CD4-positive, alpha-beta T cell (primary cell): Measurements from ENCODE around the gene CDK16. TPM values are rescaled to one million over a fixed set of nuclear protein-coding genes. Genes with fewer than 3 reads are reported as not detected.
A peak's percentile ranks its signal among the peaks of the same experiment; 100 is the strongest.

Experiments
- ATAC-seq: fragments of 200-7000 bp; cut with Tn5 transposase; one replicate; pipeline ENCODE4 v1.10.0; 2022; ENCODE audit warnings: mild to moderate bottlenecking; ENCODE audit not compliant: poor library complexity
- CTCF ChIA-PET: fragments of 350-600 bp; sonication (Branson Sonifier 250); formaldehyde crosslinking; loops from one replicate; lab custom pipeline; 2021; ENCODE audit warnings: antibody characterized with exemption, inconsistent platforms; lab: Charles Lee
- POLR2A ChIA-PET: fragments of 350-600 bp; sonication (Branson Sonifier 250); formaldehyde crosslinking; loops from one replicate; lab custom pipeline; 2021; ENCODE audit warnings: antibody characterized with exemption, inconsistent platforms; lab: Charles Lee
- DNase-seq, 14 experiments: peaks; one replicate each; pipeline ENCODE4 v3.0.0-alpha.2; 2013 to 2020; ENCODE audit warnings: mixed read lengths in 2 of 14
- H3K27ac ChIP-seq, 2 donors: one replicate each; pipeline versions ENCODE4 v1.5.1 to v1.7.0; 2013; ENCODE audit warnings: low read length in 2 of 2, low read depth in 1 of 2, mild to moderate bottlenecking in 1 of 2
- H3K27me3 ChIP-seq, 2 experiments: 1 replicate in 1 of 2; 2 replicates in 1 of 2; pipeline versions ENCODE4 v1.6.1 to v1.7.0; 2013; ENCODE audit warnings: low read length in 2 of 2, control low read depth in 1 of 2, mild to moderate bottlenecking in 1 of 2, moderate library complexity in 1 of 2; ENCODE audit not compliant: insufficient read depth in 2 of 2, control insufficient read depth in 1 of 2
- H3K36me3 ChIP-seq: one replicate; pipeline ENCODE4 v1.6.1; 2013; ENCODE audit warnings: low read length, control low read depth; ENCODE audit not compliant: insufficient read depth
- H3K4me1 ChIP-seq: one replicate; pipeline ENCODE4 v1.6.1; 2013; ENCODE audit warnings: low read length, control low read depth; ENCODE audit not compliant: insufficient read depth
- H3K4me3 ChIP-seq: one replicate; pipeline ENCODE4 v1.5.1; 2013; ENCODE audit warnings: mild to moderate bottlenecking, low read length, moderate library complexity
- H3K9me3 ChIP-seq, 2 experiments: 1 replicate in 1 of 2; 2 replicates in 1 of 2; pipeline versions ENCODE4 v1.6.1 to v1.7.0; 2013; ENCODE audit warnings: low read length in 2 of 2, mild to moderate bottlenecking in 2 of 2, control low read depth in 1 of 2, moderate library complexity in 1 of 2; ENCODE audit not compliant: control insufficient read depth in 1 of 2, insufficient read depth in 1 of 2
- H3K27ac Mint-ChIP-seq: one replicate; pipeline ENCODE4 v1.8.0; 2020; ENCODE audit warnings: mixed read lengths
- H3K27me3 Mint-ChIP-seq: one replicate; pipeline ENCODE4 v1.8.0; 2021; ENCODE audit warnings: mixed read lengths
- H3K36me3 Mint-ChIP-seq: one replicate; pipeline ENCODE4 v1.8.0; 2021; ENCODE audit warnings: low read depth, mixed read lengths
- H3K4me1 Mint-ChIP-seq: one replicate; pipeline ENCODE4 v1.8.0; 2021; ENCODE audit warnings: low read depth, mixed read lengths
- H3K4me3 Mint-ChIP-seq: one replicate; pipeline ENCODE4 v1.8.0; 2020; ENCODE audit warnings: mild to moderate bottlenecking, mixed read lengths
- H3K9me3 Mint-ChIP-seq: one replicate; pipeline ENCODE4 v1.8.0; 2020; ENCODE audit warnings: mixed read lengths
- CTCF ChIP-seq: fragments of 200-600 bp; IDR thresholded peaks from one replicate; pipeline ENCODE4 v1.8.0; 2022; ENCODE audit warnings: antibody characterized with exemption, mild to moderate bottlenecking
- intact Hi-C, 2 experiments: fragments of 100-400 bp; cut with DNase I in 1 of 2; cut with micrococcal nuclease in 1 of 2; formaldehyde crosslinking; loops; one replicate each; pipeline versions ENCODE4 v1.15.1 to v1.9.0; 2023 to 2025; cut with DNase I, micrococcal nuclease
- total RNA-seq, 174 experiments: library from RNA in 2 of 174; stranded (reverse) in 2 of 174; gene quantifications; one replicate each; pipeline ENCODE4 v1.2.3 and lab custom pipeline; 2021 to 2026

Gene CDK16
- total RNA-seq, 2 experiments from 2014 or later = 182 to 190 TPM

GRCh38 chrX:47187106-47187677, 31.3 kb upstream of the CDK16 start:
- H3K27ac Mint-ChIP-seq = no peak overlapping the region
- DNase-seq (no peak), ATAC-seq (no peak)
- ChIA-PET POLR2A (no interaction called here), CTCF (interaction anchor here (0.6 to 3.9 kb wide), 2 partner anchors 20 to 197 kb away, joined by 3 to 12 read pairs; no protein-coding TSS in a partner anchor)
- H3K9me3 Mint-ChIP-seq = no peaks in the 10 kb centered on the region
- no peak overlapping the region for H3K4me3 Mint-ChIP-seq
- H3K4me1 Mint-ChIP-seq = peaks cover 20% of the 10 kb centered on the region
- TF ChIP-seq CTCF = no peak
- H3K36me3 ChIP-seq = peaks cover 25% of the 10 kb centered on the region
- H3K27me3 ChIP-seq = no peaks in the 10 kb centered on the region
- H3K36me3 Mint-ChIP-seq = peaks cover 25% of the 10 kb centered on the region
- H3K27me3 Mint-ChIP-seq = no peaks in the 10 kb centered on the region
- intact Hi-C loops = no loop called here
- no peaks in the 10 kb centered on the region for H3K9me3 ChIP-seq
- peaks cover 18% of the 10 kb centered on the region for H3K4me1 ChIP-seq
- H3K4me3 ChIP-seq = no peak overlapping the region
- no peak overlapping the region for H3K27ac ChIP-seq

GRCh38 chrX:47189906-47190305, 28.6 kb upstream of the CDK16 start:
- Mint-ChIP-seq H3K27me3 (no peaks in the 10 kb centered on the region), H3K4me3 (no peak overlapping the region), H3K4me1 (peaks cover 39% of the 10 kb centered on the region), H3K36me3 (peaks cover 23% of the 10 kb centered on the region), H3K27ac (no peak overlapping the region), H3K9me3 (no peaks in the 10 kb centered on the region)
- ATAC-seq (no peak), DNase-seq (no peak)
- CTCF ChIA-PET = interaction anchor here (1.2 to 3.9 kb wide), 3 partner anchors 45 to 194 kb away, joined by 3 to 12 read pairs (median 7); partner anchors contain the start of genes NDUFB11 and RBM10
- Histone ChIP-seq H3K9me3 (no peaks in the 10 kb centered on the region), H3K36me3 (peaks cover 13% of the 10 kb centered on the region), H3K27ac (no peak overlapping the region), H3K4me3 (no peak overlapping the region), H3K4me1 (peaks cover 36% of the 10 kb centered on the region), H3K27me3 (no peaks in the 10 kb centered on the region)
- intact Hi-C loops = loop anchor here (1.0 to 10.0 kb wide), 6 partner anchors 43 to 835 kb away; partner anchors contain the start of genes RBM10 (in 1 of the 2) and ZNF41 (in 1 of the 2)
- no peak for TF ChIP-seq CTCF
- POLR2A ChIA-PET = interaction anchor here (2.1 to 2.4 kb wide), 2 partner anchors 28 to 334 kb away, joined by 9 to 22 read pairs; partner anchors contain the start of gene CDK16

- TF ChIP-seq CTCF = no peak
- peaks cover 43% of the 10 kb centered on the region for H3K4me1 ChIP-seq
- peak overlapping the region; percentile 59 to 76 for H3K27ac ChIP-seq
- Mint-ChIP-seq H3K9me3 (no peaks in the 10 kb centered on the region), H3K4me1 (peaks cover 47% of the 10 kb centered on the region), H3K27me3 (no peaks in the 10 kb centered on the region), H3K27ac (peak overlapping the region; percentile 88), H3K4me3 (peak overlapping the region; percentile 95), H3K36me3 (peaks cover 22% of the 10 kb centered on the region)
- H3K36me3 ChIP-seq = peaks cover 6% of the 10 kb centered on the region
- intact Hi-C loops = loop anchor here (1.0 to 10.0 kb wide), 6 partner anchors 44 to 834 kb away; partner anchors contain the start of genes RBM10 (in 1 of the 2) and ZNF41 (in 1 of the 2)
- no peaks in the 10 kb centered on the region for H3K27me3 ChIP-seq
- ChIA-PET CTCF (interaction anchor here (1.3 to 3.9 kb wide), 4 partner anchors 10 to 333 kb away, joined by 3 to 12 read pairs (median 10); partner anchors contain the start of genes NDUFB11 and RBM10), POLR2A (interaction anchor here (0.6 to 2.4 kb wide), 12 partner anchors 28 to 453 kb away, joined by 3 to 29 read pairs (median 7); partner anchors contain the start of genes CDK16, NDUFB11, RBM10 and USP11)
- H3K4me3 ChIP-seq = peak overlapping the region; percentile 70
- DNase-seq (peak; percentile 52 to 94 (median 73)), ATAC-seq (peak; percentile 74)
- H3K9me3 ChIP-seq = no peaks in the 10 kb centered on the region
Measured at GRCh38 chrX:47190445-47191269, 27.8 kb upstream of the CDK16 start.
